Measurements from ENCODE around the gene CWC27.
"Not testable (repeated sequence)": the region's sequence is repeated elsewhere in the genome, so short reads cannot be mapped to it uniquely, and the experiment has no call there.

The CWC27 gene

DNA sequence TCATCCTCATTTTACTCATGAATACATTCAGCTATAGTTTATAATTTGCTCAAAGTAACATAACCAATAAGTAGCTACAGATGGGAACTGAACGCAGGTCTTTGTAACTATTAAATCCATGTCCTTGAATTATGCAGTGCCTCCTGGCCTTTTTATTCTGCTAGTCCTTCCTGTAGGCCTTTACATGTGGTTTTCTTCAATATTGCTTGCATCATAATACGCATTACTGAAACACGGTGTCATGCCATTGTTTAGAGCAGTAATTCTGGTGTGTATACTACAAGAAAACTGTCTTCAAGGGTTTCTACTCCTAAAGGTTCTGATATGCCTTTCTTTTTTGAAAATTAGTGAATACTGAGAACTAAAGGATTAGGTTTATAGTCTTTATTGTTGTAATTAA lies 20.7 kb downstream of the CWC27 start:
- no peak for DNase-seq (ENCODE audit: low spot score)

DNA sequence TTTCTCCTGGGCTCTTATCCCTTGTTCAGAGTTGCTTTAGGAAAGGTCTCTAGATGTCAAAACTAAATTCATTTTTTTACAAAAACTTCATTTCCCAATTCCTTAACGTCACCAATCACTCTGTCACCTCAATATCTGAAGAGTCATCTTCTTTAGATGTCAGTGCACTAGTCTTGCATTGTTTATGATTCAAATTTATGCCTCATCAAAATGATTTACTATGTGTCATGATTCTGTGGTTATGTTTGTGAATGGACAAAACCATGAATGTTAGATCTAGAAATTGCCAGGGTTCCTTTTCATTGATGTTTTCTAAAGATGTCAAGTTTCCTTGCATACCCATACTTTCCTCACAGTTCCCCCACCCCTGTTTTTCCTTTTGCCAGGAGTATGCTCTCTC lies 21.5 kb downstream of the CWC27 start:
- no peak for DNase-seq (ENCODE audit: low spot score)

DNA sequence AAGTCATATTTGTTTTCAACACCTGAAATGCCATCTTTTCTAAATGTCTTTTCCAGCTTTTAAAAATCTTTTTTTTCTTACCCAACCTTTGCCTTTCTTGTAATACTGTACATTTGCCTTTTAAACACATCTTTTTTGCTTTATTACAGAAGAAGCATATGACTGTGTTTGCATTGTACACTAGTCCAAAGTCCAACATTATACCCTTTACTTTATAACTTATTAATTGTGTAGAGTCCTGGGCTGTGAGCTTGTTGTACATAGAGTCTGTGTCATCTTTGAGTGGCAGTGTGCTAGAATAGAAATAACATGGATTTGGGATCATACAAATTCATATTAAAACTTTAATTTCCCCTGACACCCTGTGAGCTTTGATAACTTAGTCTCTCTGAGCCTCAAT lies 23.7 kb downstream of the CWC27 start:
- DNase-seq (ENCODE audit: low spot score) = no peak

DNA sequence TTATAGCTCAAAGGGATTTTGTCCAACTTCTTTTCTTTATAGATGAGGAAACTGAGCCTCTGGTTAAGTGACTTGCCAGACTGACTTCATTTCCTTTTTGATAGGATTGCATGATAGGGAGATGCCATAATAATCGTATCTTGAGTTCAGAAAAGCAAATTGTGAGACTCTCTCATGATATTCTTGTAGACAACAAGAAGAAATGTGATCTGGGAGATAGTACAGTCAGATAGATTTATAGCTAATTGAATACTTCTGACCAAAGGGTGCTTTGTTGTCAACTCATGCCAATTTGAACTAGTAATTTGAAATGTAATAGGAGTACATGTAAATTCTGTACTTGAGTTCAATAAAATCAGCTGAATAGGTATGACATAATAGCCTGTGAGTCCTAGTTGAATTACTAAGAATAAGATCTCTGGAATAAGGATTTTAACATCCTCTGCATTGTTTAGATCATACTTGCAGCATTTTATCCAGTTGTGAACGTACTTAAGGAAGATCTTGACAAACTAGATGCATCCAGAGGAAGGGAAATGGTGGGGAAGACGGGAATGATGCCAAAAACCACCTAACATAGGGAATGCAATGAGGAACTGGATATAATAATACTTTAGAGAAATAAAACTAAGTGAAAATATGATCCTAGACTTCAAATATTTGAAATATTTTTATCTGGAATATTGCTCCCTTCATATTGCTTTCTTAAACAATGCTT lies 25.5 kb downstream of the CWC27 start:
- DNase-seq (ENCODE audit: low spot score) = no peak

DNA sequence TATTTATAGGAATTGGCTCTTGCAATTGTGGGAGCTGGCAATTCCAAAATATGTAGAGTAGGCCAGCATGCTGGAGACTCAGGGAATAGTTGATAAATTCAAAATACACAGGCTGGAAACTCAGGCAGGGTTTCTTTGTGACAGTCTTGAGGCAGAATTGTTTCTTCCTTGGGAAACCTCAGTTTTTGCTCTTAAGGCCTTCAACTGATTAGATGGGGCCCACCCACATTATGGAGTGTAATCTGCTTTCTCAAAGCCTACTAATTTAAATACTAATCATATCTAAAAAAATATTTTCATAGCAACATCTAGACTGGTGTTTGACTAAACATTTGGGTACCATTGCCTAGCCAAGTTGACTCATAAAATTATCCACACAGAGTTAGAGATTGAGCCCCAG lies 27.6 kb downstream of the CWC27 start:
- DNase-seq (ENCODE audit: low spot score) = no peak

DNA sequence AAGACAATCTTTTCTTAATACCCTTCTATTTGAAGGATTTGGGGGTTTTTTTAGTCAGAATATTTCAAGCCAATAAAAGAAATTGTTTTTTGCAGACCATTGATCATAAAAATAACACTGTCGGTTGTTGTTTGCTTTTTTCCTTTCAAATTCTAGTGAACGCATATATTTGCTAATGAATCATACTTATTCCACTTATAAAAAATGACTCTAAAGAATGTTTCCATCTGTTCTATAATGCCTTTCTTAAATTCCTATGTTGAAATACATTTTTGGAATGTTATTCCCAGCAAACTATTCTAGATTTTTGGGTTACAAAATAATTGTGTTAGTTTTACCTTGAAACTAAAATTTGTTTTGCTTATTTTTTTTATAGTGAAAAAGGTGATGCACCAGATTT lies 32.2 kb downstream of the CWC27 start:
- no peak for DNase-seq (ENCODE audit: low spot score)

DNA sequence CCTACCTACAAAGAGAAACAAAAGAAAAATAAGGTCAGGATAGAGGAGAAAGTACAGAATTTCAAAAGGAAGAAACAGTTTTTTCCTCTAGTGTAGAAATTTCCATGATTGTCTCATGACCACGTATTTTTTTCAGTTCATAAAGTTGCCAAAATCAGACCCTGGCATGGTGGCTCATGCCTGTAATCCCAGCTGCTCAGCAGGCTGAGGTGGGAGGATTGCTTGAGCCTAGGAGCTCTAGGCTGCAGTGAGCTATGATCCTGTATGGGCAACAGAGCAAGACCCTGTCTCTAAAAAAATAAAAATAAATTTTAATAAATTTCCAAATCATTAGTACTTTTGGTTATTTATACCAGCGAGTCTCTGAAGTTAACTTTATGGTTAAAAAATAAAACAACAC lies 37.8 kb downstream of the CWC27 start:
- DNase-seq (ENCODE audit: low spot score) = no peak

DNA sequence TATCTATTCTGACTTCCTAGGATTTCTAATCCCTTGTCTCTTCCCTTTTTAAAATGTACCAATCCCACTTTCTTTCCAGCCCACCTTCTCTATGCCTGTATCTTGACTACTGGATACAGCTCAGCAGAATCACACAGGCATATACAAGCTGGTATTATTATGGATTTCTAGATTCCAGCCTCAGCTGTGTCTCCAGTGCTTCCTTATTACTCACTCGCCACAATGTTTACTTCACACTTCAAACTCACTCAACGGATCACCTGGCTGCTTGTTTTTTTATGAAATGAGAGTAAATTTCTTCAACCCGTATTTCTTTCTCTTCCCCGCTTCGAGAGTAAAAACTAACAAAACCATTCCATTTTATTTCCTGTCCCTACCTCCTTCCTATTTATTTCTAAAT lies 38.8 kb downstream of the CWC27 start:
- no peak for DNase-seq (ENCODE audit: low spot score)

DNA sequence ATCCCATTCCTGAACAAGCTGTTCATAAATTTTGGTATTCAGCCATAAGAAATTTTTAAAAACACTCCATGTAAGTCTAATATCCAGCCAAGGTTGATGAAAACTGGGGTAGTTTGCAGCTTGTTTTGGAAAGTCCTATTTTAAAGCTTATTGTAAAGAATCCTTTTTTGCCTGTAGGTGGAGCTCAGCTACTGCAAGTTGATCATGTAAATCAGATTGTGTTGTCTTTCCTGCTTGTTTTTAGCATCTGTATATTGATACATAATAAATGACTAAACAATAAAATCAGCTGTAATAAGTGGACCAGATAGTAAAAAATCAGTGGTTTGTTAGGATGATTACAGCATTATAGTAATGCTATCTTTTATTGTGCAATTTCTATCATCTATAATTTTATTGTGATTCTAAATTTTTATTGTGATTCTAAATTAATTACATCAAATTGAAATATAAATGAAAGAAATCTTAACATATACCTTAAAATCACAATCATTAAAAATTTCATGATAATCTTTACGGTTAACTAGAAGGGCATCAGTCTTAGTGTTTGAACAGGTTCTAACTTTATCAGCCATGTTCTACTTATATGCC lies 42.4 kb downstream of the CWC27 start:
- DNase-seq (ENCODE audit: low spot score) = peak; percentile 21

DNA sequence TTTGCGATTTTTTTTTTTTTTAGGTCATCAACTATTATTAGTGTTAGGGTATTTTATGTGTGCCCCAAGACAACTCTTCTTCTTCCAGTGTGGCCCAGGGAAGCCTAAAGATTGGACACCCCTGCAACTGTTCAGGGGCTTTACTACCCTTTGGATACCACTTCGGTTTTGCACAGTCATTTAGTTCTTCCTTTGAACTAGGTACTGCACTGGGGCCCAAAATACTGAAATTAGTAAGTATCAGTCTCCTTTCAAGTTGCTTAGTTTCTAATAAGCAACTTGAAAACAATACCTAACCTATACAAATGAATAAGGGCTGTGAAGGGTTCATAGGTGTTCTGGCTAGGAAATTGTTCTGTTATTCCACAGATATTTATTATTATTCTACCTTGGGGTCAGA lies 45.3 kb downstream of the CWC27 start:
- DNase-seq (ENCODE audit: low spot score) = no peak

DNA sequence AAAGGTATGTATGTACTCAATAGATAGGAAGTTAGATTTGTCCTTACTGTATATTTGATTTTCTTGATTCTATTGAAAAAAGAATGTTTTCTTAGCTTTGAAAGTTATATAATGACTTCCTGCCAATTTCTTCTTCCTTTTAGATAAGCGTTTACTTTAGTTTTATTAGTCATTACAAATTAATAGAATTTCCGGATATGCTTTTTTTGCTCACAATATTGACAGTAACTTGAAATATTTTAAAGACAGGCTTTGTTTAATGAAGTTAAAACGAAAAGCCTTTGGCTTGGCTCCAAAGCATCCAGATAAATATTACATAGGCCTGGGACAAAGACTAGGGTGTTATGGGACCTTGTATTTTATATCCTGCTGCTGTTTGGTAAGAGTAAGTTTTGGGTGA lies 49.5 kb downstream of the CWC27 start:
- no peak for DNase-seq (ENCODE audit: low spot score)

DNA sequence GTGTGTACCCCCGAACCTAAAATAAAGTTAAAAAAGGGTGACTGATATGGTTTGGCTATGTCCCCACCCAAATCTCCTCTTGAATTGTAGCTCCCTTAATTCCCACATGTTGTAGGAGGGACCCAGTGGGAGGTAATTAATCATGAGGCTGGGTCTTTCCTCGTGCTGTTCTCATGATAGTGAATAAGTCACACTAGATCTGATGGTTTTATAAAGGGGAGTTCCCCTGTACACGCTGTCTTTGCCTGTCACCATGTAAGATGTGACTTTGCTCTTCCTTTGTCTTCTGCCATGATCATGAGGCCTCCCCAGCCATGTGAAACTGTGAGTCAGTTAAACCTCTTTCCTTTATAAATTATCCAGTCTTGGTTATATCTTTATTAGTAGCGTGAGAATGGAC lies 50.6 kb downstream of the CWC27 start:
- DNase-seq (ENCODE audit: low spot score) = not testable (repeated sequence)

DNA sequence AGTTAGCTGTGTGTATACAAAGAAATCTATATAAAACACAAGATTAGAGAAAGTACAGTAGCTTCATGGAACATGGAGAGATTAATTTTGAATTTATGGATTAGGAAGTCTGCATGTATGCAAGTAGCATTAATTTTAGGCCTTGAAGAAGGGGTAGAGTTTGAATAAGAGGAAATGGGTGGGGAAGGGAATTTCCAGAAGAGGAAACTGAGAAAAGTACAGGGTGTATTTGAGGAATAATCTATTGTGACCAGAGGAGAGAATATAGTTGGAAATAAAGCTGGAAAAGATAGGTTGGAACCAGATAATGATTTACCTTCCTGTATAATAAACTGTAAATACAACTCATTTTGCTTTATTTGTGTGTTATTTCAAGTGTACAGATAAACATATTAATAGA lies 53.6 kb downstream of the CWC27 start:
- DNase-seq (ENCODE audit: low spot score) = no peak

DNA sequence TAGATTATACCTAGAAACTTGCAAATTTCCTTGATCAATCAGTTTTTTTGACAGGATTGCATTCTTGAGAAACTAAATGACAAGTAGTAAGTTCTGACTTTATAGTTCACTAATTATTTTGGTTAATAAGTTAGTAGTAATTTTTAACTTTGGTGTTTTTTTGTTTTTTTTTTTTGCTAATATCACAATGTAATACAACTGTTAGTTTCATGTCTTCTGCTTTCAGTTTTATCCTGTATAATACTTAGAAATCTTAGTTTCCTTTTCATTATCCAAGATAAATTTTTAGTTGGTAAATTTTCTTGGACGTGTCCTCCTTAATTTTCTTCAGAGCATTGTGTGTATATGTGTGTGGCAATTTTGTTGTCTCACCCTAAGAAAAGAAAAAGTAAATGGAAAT lies 57.8 kb downstream of the CWC27 start:
- DNase-seq (ENCODE audit: low spot score) = no peak

DNA sequence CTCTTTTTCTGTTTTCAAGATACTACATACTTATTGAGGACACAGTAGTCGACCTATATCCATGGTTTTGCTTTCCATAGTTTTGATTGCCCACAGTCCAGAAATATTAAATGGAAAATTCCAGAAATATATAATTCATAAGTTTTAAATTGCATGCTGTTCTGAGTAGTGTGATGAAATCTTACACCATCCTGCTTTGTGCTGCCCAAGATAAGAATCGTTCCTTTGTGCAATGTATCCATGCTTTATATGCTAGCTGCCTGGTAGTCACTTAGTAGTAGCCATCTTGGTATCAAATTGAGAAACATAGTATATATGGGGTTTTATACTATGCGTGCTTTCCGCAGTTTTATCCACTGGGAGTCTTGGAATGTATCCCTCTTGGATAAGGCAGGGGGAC lies 59.0 kb downstream of the CWC27 start:
- no peak for DNase-seq (ENCODE audit: low spot score)

DNA sequence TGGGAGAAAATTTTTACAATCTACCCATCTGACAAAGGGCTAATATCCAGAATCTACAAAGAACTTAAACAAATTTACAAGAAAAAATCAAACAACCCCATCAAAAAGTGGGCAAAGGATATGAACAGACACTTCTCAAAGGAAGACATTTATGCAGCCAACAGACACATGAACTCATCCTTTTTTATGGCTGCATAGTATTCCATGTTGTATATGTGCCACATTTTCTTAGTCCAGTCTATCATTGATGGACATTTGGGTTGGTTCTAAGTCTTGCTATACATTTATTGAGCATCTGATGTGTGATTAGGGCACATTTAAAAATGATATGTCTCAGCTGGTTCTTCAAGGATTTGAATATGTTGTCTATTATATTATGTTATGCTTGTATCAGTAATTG lies 61.9 kb downstream of the CWC27 start:
- not testable (repeated sequence) for DNase-seq (ENCODE audit: low spot score)

DNA sequence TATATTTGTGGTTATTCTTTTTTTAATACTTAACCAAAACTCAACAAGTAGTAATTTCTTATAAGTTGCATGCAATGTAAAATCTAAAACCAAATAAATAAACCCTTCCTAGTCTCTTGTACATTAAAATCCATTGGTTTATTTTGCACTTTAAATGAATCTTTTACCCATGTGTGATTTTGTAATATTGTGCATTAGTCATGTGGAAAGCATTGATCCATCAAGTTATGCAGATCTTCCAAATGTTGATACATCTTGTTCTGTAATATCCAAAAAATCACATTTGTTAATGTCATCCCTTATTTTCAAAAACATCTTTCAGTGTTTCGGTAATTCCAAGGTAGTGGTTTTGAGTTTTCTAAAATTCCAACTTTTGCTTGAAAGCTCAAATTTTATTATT lies 63.3 kb downstream of the CWC27 start:
- no peak for DNase-seq (ENCODE audit: low spot score)

DNA sequence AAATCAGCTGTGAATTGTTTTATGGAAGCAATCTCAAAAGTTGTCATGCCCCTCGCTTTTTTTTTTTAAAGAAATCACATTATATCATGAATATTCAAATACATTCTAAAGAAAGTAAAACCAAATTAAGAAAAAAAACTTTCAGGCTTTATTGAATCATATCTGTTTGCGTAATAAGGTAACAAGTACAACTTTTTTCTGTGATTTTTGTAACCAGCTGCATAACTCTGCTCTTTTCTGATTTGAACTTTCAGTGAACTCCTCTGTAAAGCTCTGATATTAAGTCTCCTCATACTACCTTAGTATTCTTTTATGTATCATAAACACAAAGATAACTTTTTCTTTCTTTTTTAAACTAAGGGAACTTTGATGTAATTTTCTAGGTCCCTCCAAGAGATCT lies 65.3 kb downstream of the CWC27 start:
- no peak for DNase-seq (ENCODE audit: low spot score)

DNA sequence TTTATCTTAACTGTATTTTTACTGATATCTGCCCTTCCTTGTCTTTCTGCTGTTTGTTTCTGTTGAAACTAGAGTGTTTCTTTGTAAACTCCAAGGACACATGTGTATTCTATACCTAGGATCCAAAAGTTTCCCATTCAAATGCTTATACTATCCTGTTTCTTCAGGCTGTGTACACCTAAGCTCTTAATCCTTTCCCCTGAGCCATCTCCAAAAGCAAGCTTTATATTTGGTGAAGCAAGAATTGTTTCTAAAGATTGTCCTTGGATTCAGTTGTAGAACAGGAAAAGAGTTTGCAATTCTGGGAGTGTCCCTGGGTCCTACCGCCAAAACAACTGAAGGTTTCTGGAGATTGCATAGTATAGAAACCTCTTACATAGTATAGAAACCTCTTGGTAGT lies 65.9 kb downstream of the CWC27 start:
- no peak for DNase-seq (ENCODE audit: low spot score)

DNA sequence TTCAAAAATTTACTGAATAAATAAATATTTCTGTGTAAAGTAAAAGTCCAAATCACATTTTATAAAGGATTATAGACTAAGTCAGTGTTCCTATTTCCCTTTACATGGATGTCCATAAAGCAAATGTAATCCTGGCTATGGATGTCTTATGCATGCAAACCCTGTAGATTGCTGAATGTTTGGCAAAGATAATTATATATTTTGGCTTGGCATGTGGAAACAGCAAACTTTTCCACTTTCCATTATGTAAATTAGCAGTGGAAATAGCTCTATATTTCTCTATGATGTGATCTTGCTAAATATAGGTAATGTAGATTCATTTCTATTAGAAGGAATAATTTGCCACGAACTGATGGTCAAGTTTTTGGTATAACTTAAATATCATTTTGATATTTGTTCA lies 66.5 kb downstream of the CWC27 start:
- DNase-seq (ENCODE audit: low spot score) = no peak

DNA sequence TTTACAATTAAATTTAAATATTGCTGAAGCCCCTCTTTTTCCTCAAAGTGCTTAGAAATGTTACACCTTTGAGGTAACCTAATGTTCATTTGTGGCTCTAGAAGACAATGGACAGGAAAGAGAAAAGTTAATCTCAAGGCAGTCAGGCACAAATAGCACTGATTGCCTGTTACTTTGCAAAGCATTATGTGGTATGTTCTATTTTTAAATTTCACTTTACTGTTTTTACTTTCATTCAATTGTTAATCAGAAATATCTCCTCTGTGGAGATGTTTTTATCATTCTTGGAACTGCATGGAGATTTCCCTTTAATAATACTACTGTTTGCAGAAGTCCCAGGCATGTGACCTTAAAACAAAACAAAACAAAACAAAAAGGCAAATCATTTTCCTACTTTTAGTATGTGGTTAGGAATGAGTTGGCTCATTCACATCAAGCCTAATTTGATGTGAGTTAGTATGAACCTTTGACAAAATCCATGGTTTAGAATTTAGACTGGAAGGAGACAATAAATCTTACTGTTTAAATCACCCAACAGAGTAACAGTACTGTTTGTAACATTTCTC lies 67.5 kb downstream of the CWC27 start:
- no peak for DNase-seq (ENCODE audit: low spot score)

DNA sequence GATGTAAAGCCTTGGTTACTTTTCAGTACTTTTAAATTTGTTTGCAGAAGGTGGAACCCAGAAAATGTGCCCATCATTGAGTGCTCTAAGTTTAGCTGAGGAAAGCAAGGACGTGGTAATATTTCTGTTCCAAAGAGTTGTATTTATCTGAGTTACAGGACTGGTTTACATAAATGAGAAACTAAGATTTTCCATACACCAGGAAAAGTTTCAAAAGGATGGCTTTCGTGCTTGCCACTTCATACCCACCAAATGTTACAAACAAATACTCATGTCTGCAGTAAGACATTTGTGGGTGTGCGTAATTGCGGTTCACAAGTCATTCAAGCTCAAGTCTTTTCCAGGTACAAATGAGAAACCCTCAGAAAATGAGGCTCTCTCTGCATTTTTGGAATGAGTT lies 68.1 kb downstream of the CWC27 start:
- no peak for DNase-seq (ENCODE audit: low spot score)

DNA sequence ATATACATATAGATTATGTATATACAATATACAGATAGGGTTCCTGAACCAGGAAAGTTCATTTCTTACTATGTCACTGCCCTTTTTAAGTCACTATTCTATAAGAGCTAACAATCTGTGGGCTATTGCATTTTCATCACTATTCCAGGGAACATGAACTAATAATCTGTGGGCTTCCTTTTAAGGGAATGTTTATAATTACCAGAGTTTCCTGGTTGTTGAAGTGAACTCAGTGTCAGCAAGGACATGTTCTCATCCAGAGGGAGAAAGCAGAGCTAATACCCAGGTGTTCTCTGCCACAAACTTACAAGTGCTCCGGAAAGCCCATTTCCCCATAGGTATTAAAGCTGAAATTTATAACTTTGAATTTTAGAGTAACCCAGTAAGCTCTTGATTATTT lies 69.6 kb downstream of the CWC27 start:
- DNase-seq (ENCODE audit: low spot score) = no peak

DNA sequence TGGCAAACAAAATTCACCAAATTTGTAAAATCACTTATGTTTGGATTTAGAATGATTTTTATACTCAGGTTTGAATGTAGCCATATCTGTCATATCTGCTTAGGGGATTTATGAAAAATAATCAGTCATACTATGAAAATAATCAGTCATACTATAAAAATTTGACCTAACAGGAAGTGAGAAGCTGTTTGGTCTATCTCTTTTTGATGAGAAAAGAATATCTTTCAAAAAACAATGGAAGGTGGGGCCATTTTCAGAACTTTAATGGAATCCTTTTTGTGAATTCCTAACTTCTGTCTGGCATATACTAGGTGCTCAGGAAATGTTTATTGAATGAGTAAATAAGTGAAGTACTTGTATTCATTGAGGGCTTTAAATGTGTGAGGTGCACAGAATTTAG lies 70.1 kb downstream of the CWC27 start:
- DNase-seq (ENCODE audit: low spot score) = no peak

Measured in iPS-NIHi11 (cell line).